Measurements from ENCODE around the gene ELP4. TPM values are rescaled to one million over a fixed set of nuclear protein-coding genes. Genes with fewer than 3 reads are reported as not detected.

ELP4 gene
- total and polyA plus RNA-seq, 11 donors = 8.5 to 20.7 (median 14.1) TPM

GRCh38 chr11:31824332-31824878 lies 314.8 kb downstream of the ELP4 start:
- Histone ChIP-seq H3K4me1 (peaks cover 0 to 25% (median 3%) of the 10 kb centered on the region in 12 donors), H3K4me3 (no peak overlapping the region), H3K27me3 (peaks cover 83 to 100% (median 100%) of the 10 kb centered on the region in 9 donors), H3K9me3 (no peaks in the 10 kb centered on the region), H3K36me3 (no peaks in the 10 kb centered on the region), H3K27ac (no peak overlapping the region)
- ATAC-seq = no peak
- DNase-seq = no peak
- intact Hi-C loops (cut with DNase I) = no loop called here
- WGBS, 4 donors = 5 to 9% (median 6%) methylated on average over 18 of the region's 18 CpGs
- TF ChIP-seq POLR2A (IDR thresholded peaks at IDR 0.05) = no peak
- TF ChIP-seq CTCF (IDR thresholded peaks at IDR 0.05) = no peak

DNA sequence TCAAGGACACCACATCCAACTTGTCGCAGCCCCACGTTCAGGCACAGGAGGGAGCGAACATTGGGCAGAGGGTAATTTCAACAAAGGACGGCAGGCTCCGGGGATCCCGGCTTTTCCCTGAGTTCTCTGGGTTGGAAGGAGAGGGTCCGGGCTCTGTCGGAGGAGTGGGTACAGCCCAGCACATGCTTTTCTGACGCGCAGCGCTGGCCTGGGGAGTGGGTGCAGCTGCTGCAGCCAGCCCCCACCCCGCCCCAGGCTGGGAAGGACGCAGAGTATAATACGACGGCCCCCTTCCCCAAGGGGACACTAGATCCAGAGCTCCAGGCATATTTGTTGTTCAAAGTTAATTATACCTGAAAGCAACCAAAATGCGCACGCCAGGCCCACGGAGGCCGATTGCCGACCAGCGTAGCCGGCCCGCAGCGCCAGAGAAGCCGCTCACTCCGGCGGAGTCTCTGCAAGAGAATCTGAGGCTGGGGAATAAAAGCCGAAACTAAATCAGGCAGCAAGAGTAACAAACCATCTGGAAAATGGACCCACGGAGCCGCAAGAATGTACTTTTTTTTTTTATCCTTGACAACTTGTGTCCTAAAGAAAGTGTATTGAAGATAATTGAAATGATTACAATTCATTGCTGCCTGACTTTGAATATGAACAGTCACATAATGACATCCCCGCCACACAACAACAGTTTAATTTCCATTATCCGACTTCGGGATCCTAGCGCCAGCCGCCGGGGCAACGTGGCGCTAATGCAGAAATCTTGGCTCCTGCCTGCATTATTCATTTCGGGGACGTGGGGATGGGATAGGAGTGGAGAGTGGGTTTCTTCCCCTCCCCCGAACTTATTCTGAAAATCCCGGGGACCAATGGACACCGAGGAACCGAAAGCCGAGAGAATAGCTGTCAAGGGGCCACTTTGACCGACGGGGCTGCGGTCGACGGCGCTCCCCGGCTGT lies 315.6 kb downstream of the ELP4 start:
- intact Hi-C loops (cut with DNase I) = no loop called here
- TF ChIP-seq CTCF (IDR thresholded peaks at IDR 0.05) (no peak), POLR2A (IDR thresholded peaks at IDR 0.05) (no peak)
- 4 to 7% (median 6%) methylated on average over 40 to 52 of the region's 52 CpGs for WGBS, 4 donors
- DNase-seq (no peak), ATAC-seq (no peak)
- no peak overlapping the region for H3K27ac ChIP-seq
- no peaks in the 10 kb centered on the region for H3K9me3 ChIP-seq
- no peak overlapping the region for H3K4me3 ChIP-seq
- peaks cover 0 to 19% (median 3%) of the 10 kb centered on the region in 12 donors for H3K4me1 ChIP-seq
- H3K36me3 ChIP-seq = no peaks in the 10 kb centered on the region
- peaks cover 76 to 100% (median 100%) of the 10 kb centered on the region in 9 donors for H3K27me3 ChIP-seq

- ATAC-seq (no peak), DNase-seq (no peak)
- H3K4me3 ChIP-seq = no peak overlapping the region
- 3 to 5% (median 4%) methylated on average over 20 to 37 of the region's 37 CpGs for WGBS, 4 donors
- H3K36me3 ChIP-seq = no peaks in the 10 kb centered on the region
- H3K4me1 ChIP-seq = peaks cover 0 to 13% (median 3%) of the 10 kb centered on the region in 12 donors
- intact Hi-C loops (cut with DNase I) = no loop called here
- no peaks in the 10 kb centered on the region for H3K9me3 ChIP-seq
- H3K27me3 ChIP-seq = peaks cover 68 to 100% (median 98%) of the 10 kb centered on the region in 9 donors
- TF ChIP-seq CTCF (IDR thresholded peaks at IDR 0.05) (no peak), POLR2A (IDR thresholded peaks at IDR 0.05) (no peak)
- H3K27ac ChIP-seq = no peak overlapping the region
These were observed 316.4 kb downstream of the ELP4 start for GRCh38 chr11:31825838-31826484.
